ENCODE results near the gene PRPF31. TPM values are rescaled to one million over a fixed set of nuclear protein-coding genes. Genes with fewer than 3 reads are reported as not detected.

Gene PRPF31
- total RNA-seq, 1 experiment from 2014 or later, result 84.4 TPM

- H4K91ac ChIP-seq (ENCODE audit: insufficient read length, low read depth, low read length), result no peak overlapping the region
- H2BK15ac ChIP-seq (ENCODE audit: low read depth, low read length), result no peak overlapping the region
- no peak overlapping the region for H3K23ac ChIP-seq (ENCODE audit: insufficient read length, low read depth, low read length)
- H3K9ac ChIP-seq (ENCODE audit: extremely low read depth, insufficient read length, low read length), result peak overlapping the region; percentile 10
- no peaks in the 10 kb centered on the region for H3K4me1 ChIP-seq (ENCODE audit: insufficient read depth, low read length)
- H2AK5ac ChIP-seq (ENCODE audit: insufficient read length, low read length), result no peak overlapping the region
- no peak overlapping the region for H4K8ac ChIP-seq (replicated peaks; ENCODE audit: insufficient read length, low read depth, low read length)
- Mint-ChIP-seq H3K27me3 (ENCODE audit: low read depth) (peaks cover 34% of the 10 kb centered on the region), H3K4me3 (peak overlapping the region; percentile 33 to 85), H3K4me1 (peaks cover 6 to 22% of the 10 kb centered on the region in 2 experiments), H3K36me3 (ENCODE audit: insufficient read depth in 1 of 3, low read depth in 3 of 3) (peaks cover 0 to 2% (median 0%) of the 10 kb centered on the region in 3 experiments; a peak in 2 of 7 replicates), H3K9me3 (peaks cover 4 to 6% of the 10 kb centered on the region in 2 experiments), H3K27ac (peak overlapping the region in 1 of 3 experiments; percentile 40; a peak in 2 of 7 replicates)
- H2BK120ac ChIP-seq (ENCODE audit: low read depth, low read length, poor library complexity, severe bottlenecking), result no peak overlapping the region
- no peak overlapping the region for H2BK20ac ChIP-seq (ENCODE audit: low read depth, low read length, poor library complexity, severe bottlenecking)
- H3K79me1 ChIP-seq (ENCODE audit: insufficient read depth, low read depth, low read length, poor library complexity, severe bottlenecking), result no peaks in the 10 kb centered on the region
- no CpG with 5 or more reads among the region's 14 CpGs for WGBS (ENCODE audit: extremely low coverage, insufficient read length, low lambda C conversion rate)
- no peak overlapping the region for H3T11ph ChIP-seq (ENCODE audit: low read length)
- no peak overlapping the region for H4K5ac ChIP-seq (ENCODE audit: insufficient read length, low read depth, low read length)
- H3K27ac ChIP-seq (ENCODE audit: insufficient read length, low read depth, low read length), result no peak overlapping the region
- H3K4me2 ChIP-seq (ENCODE audit: insufficient read depth, insufficient read length, low read length), result peak overlapping the region; percentile 57
- no peak overlapping the region for H2BK5ac ChIP-seq (ENCODE audit: insufficient read length, low read length)
- no peak overlapping the region for H2BK12ac ChIP-seq (ENCODE audit: insufficient read length, low read depth, low read length)
- H3K23me2 ChIP-seq (ENCODE audit: insufficient read length, low read depth, low read length, poor library complexity, severe bottlenecking), result peaks cover 4% of the 10 kb centered on the region
- no peaks in the 10 kb centered on the region for H3K9me3 ChIP-seq (ENCODE audit: control insufficient read depth, low read depth, low read length)
- no peak overlapping the region for H2AFZ ChIP-seq (ENCODE audit: low read length)
- no peaks in the 10 kb centered on the region for H4K20me1 ChIP-seq (ENCODE audit: control insufficient read depth, insufficient read depth, insufficient read length)
- TF ChIP-seq, protein P1, sequence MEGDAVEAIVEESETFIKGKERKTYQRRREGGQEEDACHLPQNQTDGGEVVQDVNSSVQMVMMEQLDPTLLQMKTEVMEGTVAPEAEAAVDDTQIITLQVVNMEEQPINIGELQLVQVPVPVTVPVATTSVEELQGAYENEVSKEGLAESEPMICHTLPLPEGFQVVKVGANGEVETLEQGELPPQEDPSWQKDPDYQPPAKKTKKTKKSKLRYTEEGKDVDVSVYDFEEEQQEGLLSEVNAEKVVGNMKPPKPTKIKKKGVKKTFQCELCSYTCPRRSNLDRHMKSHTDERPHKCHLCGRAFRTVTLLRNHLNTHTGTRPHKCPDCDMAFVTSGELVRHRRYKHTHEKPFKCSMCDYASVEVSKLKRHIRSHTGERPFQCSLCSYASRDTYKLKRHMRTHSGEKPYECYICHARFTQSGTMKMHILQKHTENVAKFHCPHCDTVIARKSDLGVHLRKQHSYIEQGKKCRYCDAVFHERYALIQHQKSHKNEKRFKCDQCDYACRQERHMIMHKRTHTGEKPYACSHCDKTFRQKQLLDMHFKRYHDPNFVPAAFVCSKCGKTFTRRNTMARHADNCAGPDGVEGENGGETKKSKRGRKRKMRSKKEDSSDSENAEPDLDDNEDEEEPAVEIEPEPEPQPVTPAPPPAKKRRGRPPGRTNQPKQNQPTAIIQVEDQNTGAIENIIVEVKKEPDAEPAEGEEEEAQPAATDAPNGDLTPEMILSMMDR (conservative IDR thresholded peaks at IDR 0.05), result 0 out of 3 replicates have a peak, but pooled peaks have one; percentile 19
- H3K4ac ChIP-seq (ENCODE audit: low read depth, low read length), result no peak overlapping the region
- no peak overlapping the region for H3K18ac ChIP-seq (ENCODE audit: insufficient read length, low read depth, low read length)
- no peak overlapping the region; the same call in 1 of the 2 replicates for H3K14ac ChIP-seq (ENCODE audit: insufficient read depth, low read length)
- no peaks in the 10 kb centered on the region for H3K79me2 ChIP-seq (ENCODE audit: insufficient read depth, low read length)
- DNase-seq, result peak; percentile 65
- no peak overlapping the region for H3K56ac ChIP-seq (ENCODE audit: insufficient read length, low read depth, low read length)
- H3K27me3 ChIP-seq (ENCODE audit: insufficient read depth, low read length), result no peaks in the 10 kb centered on the region; the same call in 1 of the 2 replicates
Observed at GRCh38 chr19:54096617-54097106, 18.9 kb upstream of the PRPF31 start.
